MM.1S (cell line): ENCODE measurements around the gene STAMBP.

Experiments used
- CTCF ChIP-seq: fragments of 300-600 bp; sonication (generic); IDR thresholded peaks from 2 replicates; pipeline ENCODE4 v1.5.1; 2016; ENCODE audit warnings: antibody characterized with exemption, low read length, mixed read lengths
- EZH2 ChIP-seq: fragments of 300-600 bp; sonication (generic); optimal IDR thresholded peaks from 2 replicates; pipeline ENCODE3; 2017; ENCODE audit warnings: low read depth, mild to moderate bottlenecking, antibody characterized with exemption, low read length, mixed read lengths
- EZH2phosphoT487 ChIP-seq: fragments of 300-600 bp; sonication (generic); IDR thresholded peaks from 2 replicates; pipeline ENCODE4 v1.6.1; 2018; ENCODE audit warnings: antibody characterized with exemption, low read length

DNA sequence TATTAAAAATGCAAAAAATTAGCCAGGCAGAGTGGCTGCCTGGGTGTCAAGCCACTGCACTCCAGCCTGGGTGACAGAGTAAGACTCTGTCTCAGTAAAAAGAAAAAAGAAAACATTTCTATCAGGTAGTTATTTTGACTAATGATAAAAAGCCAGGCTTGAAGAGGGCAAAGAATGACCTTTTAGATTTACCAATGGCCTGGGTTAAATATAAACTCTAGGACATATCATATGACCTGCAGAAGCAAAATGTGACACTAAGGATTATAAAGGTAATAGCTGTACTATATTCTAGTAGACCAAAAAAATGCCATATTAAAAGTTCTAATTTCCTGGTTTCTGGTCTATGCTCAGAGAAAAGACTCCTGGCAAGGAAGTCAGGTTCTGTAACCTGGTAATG lies 16.1 kb upstream of the STAMBP start:
- TF ChIP-seq CTCF (no peak), EZH2 (no peak), EZH2phosphoT487 (no peak)
